ENCODE measurements around the gene BTBD2.

The BTBD2 gene

GRCh38 chr19:2015608-2015950, at the start of gene BTBD2:
Gene BTBD2, minus strand, starts transcription at chr19:2015714. Its CDS starts 11 bp downstream, at chr19:2015703.
- DNase-seq (ENCODE audit: low read depth): peak; percentile 59

GRCh38 chr19:2064788-2065524, 49.4 kb upstream of the BTBD2 start:
- DNase-seq (ENCODE audit: low read depth): no peak

GRCh38 chr19:2064395-2064787, 48.9 kb upstream of the BTBD2 start:
- DNase-seq (ENCODE audit: low read depth): no peak

- no peak for DNase-seq (ENCODE audit: low read depth)
Observed at GRCh38 chr19:2063824-2064223, 48.3 kb upstream of the BTBD2 start.

- no peak for DNase-seq (ENCODE audit: low read depth)
Observed at GRCh38 chr19:2062770-2063169, 47.3 kb upstream of the BTBD2 start.

GRCh38 chr19:2062389-2062729, 46.8 kb upstream of the BTBD2 start:
- no peak for DNase-seq (ENCODE audit: low read depth)

- DNase-seq (ENCODE audit: low read depth): peak; percentile 99
Observed at GRCh38 chr19:2061495-2062388, 46.2 kb upstream of the BTBD2 start.

- no peak for DNase-seq (ENCODE audit: low read depth)
Observed at GRCh38 chr19:2060884-2061494, 45.5 kb upstream of the BTBD2 start.

GRCh38 chr19:2059422-2060201, 44.1 kb upstream of the BTBD2 start:
- no peak for DNase-seq (ENCODE audit: low read depth)

GRCh38 chr19:2058570-2059421, 43.3 kb upstream of the BTBD2 start:
- no peak for DNase-seq (ENCODE audit: low read depth)

GRCh38 chr19:2057484-2058469, 42.3 kb upstream of the BTBD2 start:
- DNase-seq (ENCODE audit: low read depth): no peak

GRCh38 chr19:2056837-2057192, 41.3 kb upstream of the BTBD2 start:
- DNase-seq (ENCODE audit: low read depth): no peak

- DNase-seq (ENCODE audit: low read depth): no peak
Observed at GRCh38 chr19:2055931-2056836, 40.7 kb upstream of the BTBD2 start.

GRCh38 chr19:2054763-2055162, 39.2 kb upstream of the BTBD2 start:
- DNase-seq (ENCODE audit: low read depth): no peak

GRCh38 chr19:2053601-2054389, 38.3 kb upstream of the BTBD2 start:
- no peak for DNase-seq (ENCODE audit: low read depth)

GRCh38 chr19:2051773-2052704, 36.5 kb upstream of the BTBD2 start:
- DNase-seq (ENCODE audit: low read depth): no peak
